HEK293T (cell line): Measurements from ENCODE around the gene CAPZB.

Experiments
- CTCF ChIA-PET: fragments of 350-600 bp; formaldehyde crosslinking; extraction: SDS; loops from one replicate; lab custom pipeline; 2021; ENCODE audit warnings: antibody characterized with exemption, inconsistent platforms; lab: Yijun Ruan, JAX
- POLR2A ChIA-PET: fragments of 350-600 bp; formaldehyde crosslinking; extraction: SDS; loops from one replicate; lab custom pipeline; 2020; ENCODE audit warnings: antibody characterized with exemption, inconsistent platforms; lab: Yijun Ruan, JAX
- DNase-seq: peaks from one replicate; pipeline ENCODE4 v3.0.0; 2012; ENCODE audit warnings: mixed read lengths; ENCODE audit errors: extremely low spot score
- ARNT ChIP-seq: fragments of 450-650 bp; IDR thresholded peaks from 2 replicates; pipeline ENCODE4 v1.6.1; 2017; ENCODE audit warnings: mild to moderate bottlenecking
- BHLHE40 ChIP-seq: fragments of 450-650 bp; IDR thresholded peaks from 2 replicates; pipeline ENCODE4 v1.6.1; 2016; ENCODE audit warnings: mild to moderate bottlenecking, moderate library complexity, borderline replicate concordance
- CTBP1 ChIP-seq: fragments of 450-650 bp; IDR thresholded peaks from 2 replicates; pipeline ENCODE4 v1.6.1; 2016; ENCODE audit warnings: borderline replicate concordance
- ELF4 ChIP-seq: fragments of 450-650 bp; IDR thresholded peaks from 2 replicates; pipeline ENCODE4 v1.6.1; 2017; ENCODE audit warnings: antibody characterized with exemption
- FOXA1 ChIP-seq: fragments of 450-650 bp; IDR thresholded peaks from 2 replicates; pipeline ENCODE4 v1.6.1; 2016; ENCODE audit warnings: mild to moderate bottlenecking
- FOXK2 ChIP-seq: fragments of 450-650 bp; IDR thresholded peaks from 2 replicates; pipeline ENCODE4 v1.6.1; 2016; ENCODE audit warnings: mild to moderate bottlenecking
- FOXM1 ChIP-seq: fragments of 450-650 bp; IDR thresholded peaks from 2 replicates; pipeline ENCODE4 v1.6.1; 2017; ENCODE audit warnings: mild to moderate bottlenecking, borderline replicate concordance
- HDGF ChIP-seq: fragments of 450-650 bp; IDR thresholded peaks from 2 replicates; pipeline ENCODE4 v1.6.1; 2017; ENCODE audit warnings: antibody characterized with exemption, borderline replicate concordance
- L3MBTL2 ChIP-seq: fragments of 450-650 bp; conservative IDR thresholded peaks from 2 replicates; pipeline ENCODE4 v1.6.1; 2016; ENCODE audit warnings: mild to moderate bottlenecking
- LEF1 ChIP-seq: fragments of 450-650 bp; IDR thresholded peaks from 2 replicates; pipeline ENCODE4 v1.6.1; 2017; ENCODE audit warnings: mild to moderate bottlenecking, borderline replicate concordance
- NFRKB ChIP-seq: fragments of 450-650 bp; IDR thresholded peaks from 2 replicates; pipeline ENCODE4 v1.6.1; 2016; ENCODE audit warnings: mild to moderate bottlenecking, moderate library complexity
- PKNOX1 ChIP-seq: fragments of 450-650 bp; IDR thresholded peaks from 2 replicates; pipeline ENCODE4 v1.6.1; 2016
- SP1 ChIP-seq: fragments of 450-650 bp; IDR thresholded peaks from 2 replicates; pipeline ENCODE4 v1.6.1; 2017
- SUZ12 ChIP-seq: fragments of 450-650 bp; IDR thresholded peaks from 2 replicates; pipeline ENCODE4 v1.6.1; 2016; ENCODE audit warnings: mild to moderate bottlenecking
- TARDBP ChIP-seq: fragments of 450-650 bp; IDR thresholded peaks from 2 replicates; pipeline ENCODE4 v1.6.1; 2016
- ZNF384 ChIP-seq: fragments of 450-650 bp; IDR thresholded peaks from 2 replicates; pipeline ENCODE4 v1.6.1; 2016

Gene CAPZB

GRCh38 chr1:19406680-19407079 lies 78.7 kb downstream of the CAPZB start:
- no peak for DNase-seq
- no peak for TF ChIP-seq BHLHE40
- CTCF ChIA-PET, result interaction anchor here (1.0 kb wide), 2 partner anchors 16 to 244 kb away, joined by 3 to 4 read pairs; no protein-coding TSS in a partner anchor
- POLR2A ChIA-PET, result no interaction called here

- CTCF ChIA-PET, result interaction anchor here (0.5 to 1.1 kb wide), 7 partner anchors 14 to 255 kb away, joined by 3 to 5 read pairs (median 3); no protein-coding TSS in a partner anchor
- TF ChIP-seq HDGF, result no peak
- TF ChIP-seq FOXK2, result no peak
- no peak for TF ChIP-seq PKNOX1
- TF ChIP-seq TARDBP, result no peak
- no peak for TF ChIP-seq L3MBTL2
- no peak for TF ChIP-seq ZNF384
- no peak for TF ChIP-seq ELF4
- TF ChIP-seq ARNT, result no peak
- no peak for TF ChIP-seq LEF1
- TF ChIP-seq FOXM1, result no peak
- no peak for TF ChIP-seq FOXA1
- TF ChIP-seq SUZ12, result no peak
- no peak for TF ChIP-seq BHLHE40
- TF ChIP-seq NFRKB, result no peak
- no peak for TF ChIP-seq CTBP1
- no peak for TF ChIP-seq SP1
- POLR2A ChIA-PET, result no interaction called here
Measured at GRCh38 chr1:19405761-19406487, 79.4 kb downstream of the CAPZB start.

GRCh38 chr1:19405195-19405760 lies 80.1 kb downstream of the CAPZB start:
- ChIA-PET POLR2A (no interaction called here), CTCF (interaction anchor here (0.5 to 1.1 kb wide), 7 partner anchors 14 to 256 kb away, joined by 3 to 5 read pairs (median 3); no protein-coding TSS in a partner anchor)
- peak; percentile 57 for DNase-seq
- no peak for TF ChIP-seq FOXA1
- no peak for TF ChIP-seq PKNOX1
- no peak for TF ChIP-seq FOXM1
- TF ChIP-seq ELF4, result no peak
- TF ChIP-seq TARDBP, result no peak
- no peak for TF ChIP-seq L3MBTL2
- no peak for TF ChIP-seq FOXK2
- no peak for TF ChIP-seq HDGF
- TF ChIP-seq ARNT, result no peak
- TF ChIP-seq LEF1, result no peak
- no peak for TF ChIP-seq NFRKB
- TF ChIP-seq ZNF384, result no peak

More at GRCh38 chr1:19405761-19406487, 79.4 kb downstream of the CAPZB start:
- DNase-seq, result no peak

DNA sequence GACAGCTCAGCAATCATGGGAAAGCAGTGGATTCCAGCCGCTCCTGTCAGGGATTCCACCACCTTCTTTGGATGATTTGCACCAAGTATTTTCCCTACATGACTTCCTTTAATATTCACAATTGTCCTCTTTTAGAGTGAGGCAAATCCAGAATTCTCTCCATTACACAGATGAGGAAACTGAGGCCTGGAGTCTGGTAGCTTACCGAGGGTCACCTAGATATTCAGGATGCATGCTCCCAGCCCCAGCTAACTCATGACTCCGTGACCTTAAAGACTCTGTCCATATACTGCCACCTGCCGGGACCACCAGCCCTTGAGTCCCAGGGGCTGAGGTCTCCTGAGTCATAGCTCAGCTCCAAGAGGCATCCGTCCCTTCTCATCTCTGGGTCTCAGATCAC lies 80.6 kb downstream of the CAPZB start:
- ChIA-PET POLR2A (no interaction called here), CTCF (interaction anchor here (1.0 kb wide), 1 partner anchor 13 kb away, joined by 3 read pairs; no protein-coding TSS in a partner anchor)

DNA sequence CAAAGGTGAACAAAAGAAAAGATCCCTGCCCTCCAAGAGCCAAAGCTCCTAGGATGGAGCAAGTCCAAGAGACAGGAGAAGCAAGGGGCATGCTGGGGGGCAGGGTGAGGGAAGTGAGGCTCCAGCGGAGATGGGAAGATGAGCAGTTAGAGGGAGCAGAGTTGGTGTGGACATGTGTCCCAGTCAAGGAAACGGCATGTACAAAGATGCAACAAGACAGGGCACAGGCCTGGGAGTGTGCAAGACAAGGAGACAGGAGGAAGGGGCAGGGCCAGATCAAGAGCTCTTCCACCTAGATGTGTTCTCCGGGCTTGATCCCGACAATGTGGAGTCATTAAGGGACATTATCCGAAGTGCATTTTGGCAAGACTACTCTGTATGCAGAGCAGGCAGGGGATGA lies 82.1 kb downstream of the CAPZB start:
- ChIA-PET CTCF (interaction anchor here (0.6 kb wide), 1 partner anchor 490 kb away, joined by 3 read pairs; no protein-coding TSS in a partner anchor), POLR2A (no interaction called here)
- DNase-seq, result no peak
- TF ChIP-seq L3MBTL2 (no peak), FOXM1 (no peak), FOXA1 (no peak)

More for the DNA sequence above, 80.6 kb downstream of the CAPZB start:
- TF ChIP-seq ZNF384 (no peak), SUZ12 (no peak), FOXA1 (no peak), ARNT (no peak), FOXM1 (no peak), NFRKB (no peak), LEF1 (no peak), HDGF (no peak), L3MBTL2 (no peak), TARDBP (no peak), ELF4 (no peak), CTBP1 (no peak), FOXK2 (no peak), SP1 (no peak), BHLHE40 (no peak), PKNOX1 (no peak)
- no peak for DNase-seq
